Midbrain (tissue), 1 donor: Measurements from ENCODE around the gene OR1L4.

Experiments used
- DNase-seq: peaks from one replicate; lab custom pipeline; 2025; lab: John Stamatoyannopoulos, UW

The OR1L4 gene, protein sequence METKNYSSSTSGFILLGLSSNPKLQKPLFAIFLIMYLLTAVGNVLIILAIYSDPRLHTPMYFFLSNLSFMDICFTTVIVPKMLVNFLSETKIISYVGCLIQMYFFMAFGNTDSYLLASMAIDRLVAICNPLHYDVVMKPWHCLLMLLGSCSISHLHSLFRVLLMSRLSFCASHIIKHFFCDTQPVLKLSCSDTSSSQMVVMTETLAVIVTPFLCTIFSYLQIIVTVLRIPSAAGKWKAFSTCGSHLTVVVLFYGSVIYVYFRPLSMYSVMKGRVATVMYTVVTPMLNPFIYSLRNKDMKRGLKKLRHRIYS

DNA sequence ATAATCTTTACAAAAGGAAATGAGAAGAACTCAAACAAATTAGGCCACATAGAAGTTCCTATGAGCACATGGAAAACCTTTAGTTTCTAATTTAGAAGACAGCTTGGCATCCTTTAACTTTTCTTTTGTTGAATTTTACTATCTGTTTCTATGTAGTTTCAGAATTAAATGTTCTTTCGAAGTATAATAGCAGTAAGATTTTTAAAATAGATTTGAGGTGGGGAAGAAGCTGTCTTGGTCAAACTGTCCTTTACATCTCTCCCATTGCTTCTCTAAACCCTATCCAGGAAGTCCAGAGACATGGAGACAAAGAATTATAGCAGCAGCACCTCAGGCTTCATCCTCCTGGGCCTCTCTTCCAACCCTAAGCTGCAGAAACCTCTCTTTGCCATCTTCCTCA lies at the start of gene OR1L4:
OR1L4 (plus strand) TSS at position 301 of the 400 bp plus-strand sequence; CDS start at position 301, 0 bp downstream.
- no peak for DNase-seq

GRCh38 chr9:122684851-122685250 lies 38.9 kb upstream of the OR1L4 start:
- no peak for DNase-seq

- no peak for DNase-seq
Observed at GRCh38 chr9:122695696-122696095, 28.1 kb upstream of the OR1L4 start.

DNA sequence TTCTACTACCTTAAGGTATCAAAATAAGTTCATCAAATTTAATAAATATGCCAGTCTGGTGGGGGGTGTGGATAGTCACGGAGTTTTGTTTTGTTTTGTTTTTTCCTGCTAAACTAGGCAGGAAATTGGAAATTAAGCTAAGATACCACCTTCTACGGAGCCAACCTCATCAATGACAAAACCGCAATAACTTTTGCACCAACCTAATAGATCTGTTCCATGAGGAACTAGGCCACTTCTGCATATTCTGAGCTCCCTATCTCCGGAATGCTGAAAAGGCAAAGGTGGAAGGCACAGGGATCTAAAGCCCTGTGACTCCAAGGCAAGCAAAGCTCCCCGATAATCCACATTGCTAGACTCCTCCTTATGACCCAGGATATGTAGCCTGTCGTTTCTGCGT lies 5.8 kb upstream of the OR1L4 start:
- no peak for DNase-seq

DNA sequence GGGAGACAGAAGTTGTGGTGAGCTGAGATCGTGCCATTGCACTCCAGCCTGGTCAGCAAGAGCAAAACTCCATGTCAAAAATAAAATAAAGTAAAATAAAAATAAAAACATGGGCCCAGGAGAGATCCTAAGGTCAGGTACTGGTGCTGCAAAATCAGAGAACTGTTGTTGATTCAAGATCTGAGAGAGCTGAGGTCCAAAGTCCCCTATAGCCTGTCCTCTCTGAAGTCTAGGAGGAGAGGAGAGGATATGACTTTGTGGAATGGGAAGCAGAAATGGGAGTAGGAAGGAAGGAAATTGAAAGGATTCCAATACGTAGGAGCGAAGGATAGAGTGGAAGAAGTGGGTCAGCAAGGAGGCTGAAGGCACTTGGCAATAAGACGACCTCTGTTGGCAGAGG lies 4.6 kb upstream of the OR1L4 start:
- DNase-seq = no peak

- DNase-seq = no peak
Observed at GRCh38 chr9:122742003-122742402, 18.2 kb downstream of the OR1L4 start, which contains the start of gene OR1L6. Gene OR1L6, plus strand, starts transcription at chr9:122742303. Its CDS starts 7,545 bp downstream, at chr9:122749848.

DNA sequence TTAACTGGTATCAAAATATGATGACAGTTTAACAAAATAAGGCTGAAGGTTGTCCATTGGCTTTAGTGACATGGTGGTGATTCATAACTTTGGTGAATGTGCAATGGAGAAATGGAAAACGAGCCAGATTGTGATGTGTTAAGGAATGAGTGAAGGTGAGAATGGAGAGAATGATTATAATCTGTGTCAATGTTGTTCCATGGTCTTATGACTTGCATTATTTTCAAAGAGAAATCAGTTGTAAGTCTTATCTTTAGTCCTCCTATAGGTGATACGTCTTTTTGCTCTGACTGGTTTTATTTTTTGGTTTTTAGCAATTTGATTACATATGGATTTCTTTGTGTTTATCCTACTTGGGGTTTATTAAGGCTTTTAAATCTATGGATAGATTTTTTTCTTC lies 31.0 kb downstream of the OR1L4 start:
- no peak for DNase-seq

GRCh38 chr9:122767817-122768216 lies 44.0 kb downstream of the OR1L4 start:
- no peak for DNase-seq
